GM21515 (cell line): ENCODE results near the gene LPIN1.
"Not testable (repeated sequence)": the region's sequence is repeated elsewhere in the genome, so short reads cannot be mapped to it uniquely, and the experiment has no call there.

ENCODE experiments used
- ATAC-seq: cut with Tn5 transposase; IDR thresholded peaks from one replicate; pipeline ENCODE4 v1.9.1; 2021; ENCODE audit not compliant: unreplicated experiment

LPIN1 gene

DNA sequence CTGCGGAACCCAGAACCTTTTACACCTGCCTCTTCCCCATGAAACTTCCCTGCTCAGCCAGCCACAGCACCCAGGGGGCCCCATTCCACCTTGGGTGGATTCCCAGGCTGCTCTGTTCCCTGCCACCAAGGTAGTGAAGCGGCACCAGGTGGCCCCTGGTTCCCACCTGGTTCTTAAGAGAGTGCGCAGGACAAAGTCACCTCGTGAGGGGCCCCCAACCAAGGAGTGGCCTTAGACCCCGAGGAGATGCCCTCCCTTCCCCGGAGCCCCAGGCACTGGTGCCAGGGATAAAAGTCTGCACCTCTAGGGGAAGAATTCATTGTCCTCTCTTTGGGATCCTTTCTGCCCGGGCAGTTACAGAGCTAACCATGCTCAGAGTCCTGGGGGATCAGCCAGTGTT lies 3.1 kb upstream of the LPIN1 start:
- ATAC-seq = no peak

DNA sequence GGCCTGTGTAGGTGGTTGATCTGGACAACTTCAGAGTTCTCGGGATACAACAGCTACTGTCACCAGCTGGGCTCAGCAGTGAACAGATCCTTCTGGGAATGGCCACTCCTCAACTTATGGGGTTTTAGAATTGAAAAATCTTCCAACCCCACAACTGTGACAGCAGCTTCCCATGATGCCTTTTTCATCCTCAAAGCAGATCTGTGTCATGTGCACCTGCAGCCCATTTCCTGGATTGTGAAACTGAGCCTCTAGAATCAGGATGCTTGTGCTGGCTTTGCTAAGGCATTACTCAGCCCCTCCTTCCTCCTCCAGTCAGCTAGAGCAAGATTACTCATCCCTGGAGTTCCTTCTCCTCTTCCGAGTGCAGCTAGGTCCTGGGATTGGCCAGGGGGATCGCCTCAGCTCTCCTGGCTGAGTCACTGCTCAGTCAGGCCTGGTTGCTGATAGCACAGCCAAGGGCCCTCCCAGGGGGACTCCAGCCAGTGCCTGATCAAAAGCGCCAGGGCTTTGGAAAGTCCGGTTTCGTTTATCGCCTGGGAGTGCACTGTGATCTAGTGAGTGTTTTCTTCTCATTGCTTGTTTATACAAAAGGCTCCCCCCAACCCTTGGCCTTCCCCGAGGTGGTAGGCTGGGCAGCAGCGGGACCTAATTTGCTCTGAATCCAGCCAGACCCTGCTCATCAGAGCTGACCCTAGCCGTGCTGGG lies 2.4 kb upstream of the LPIN1 start:
- ATAC-seq = peak; percentile 50

DNA sequence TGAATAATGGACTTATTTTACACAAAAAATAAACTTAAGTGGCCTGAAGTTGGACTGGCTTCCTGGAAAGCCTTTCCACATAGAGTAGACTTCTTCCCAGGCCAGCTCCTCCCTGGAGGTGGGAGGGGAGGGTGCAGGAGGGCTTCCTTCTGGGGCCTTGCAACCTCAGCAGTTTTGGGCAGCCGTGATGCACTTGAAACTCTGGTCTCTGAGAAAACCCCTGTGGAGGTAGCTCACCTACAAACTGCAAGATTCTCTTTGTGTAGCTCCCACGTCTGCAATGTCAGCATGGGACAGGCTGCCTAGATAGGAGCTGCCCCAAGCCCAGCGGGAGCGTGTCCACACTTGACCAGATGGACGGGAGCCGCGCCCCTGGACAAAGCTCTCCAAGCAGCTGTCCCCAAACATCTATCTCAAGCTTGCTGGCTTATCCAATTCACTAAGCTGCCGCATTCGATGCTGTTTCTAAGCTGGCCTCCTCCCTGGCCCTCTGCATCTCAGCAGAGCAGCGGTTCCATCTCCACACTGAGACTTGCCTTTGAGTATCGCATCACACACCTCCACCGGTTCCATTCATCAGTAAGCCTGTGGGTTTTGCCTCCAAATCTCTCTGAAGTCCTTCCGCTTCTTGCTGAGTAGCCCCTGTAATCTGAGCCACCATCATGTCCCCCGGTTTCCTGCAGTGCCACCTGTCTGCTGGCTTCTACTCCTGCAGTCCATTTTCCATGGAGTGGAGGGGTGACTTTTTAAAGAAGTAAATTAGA lies 1.6 kb upstream of the LPIN1 start:
- ATAC-seq = no peak

DNA sequence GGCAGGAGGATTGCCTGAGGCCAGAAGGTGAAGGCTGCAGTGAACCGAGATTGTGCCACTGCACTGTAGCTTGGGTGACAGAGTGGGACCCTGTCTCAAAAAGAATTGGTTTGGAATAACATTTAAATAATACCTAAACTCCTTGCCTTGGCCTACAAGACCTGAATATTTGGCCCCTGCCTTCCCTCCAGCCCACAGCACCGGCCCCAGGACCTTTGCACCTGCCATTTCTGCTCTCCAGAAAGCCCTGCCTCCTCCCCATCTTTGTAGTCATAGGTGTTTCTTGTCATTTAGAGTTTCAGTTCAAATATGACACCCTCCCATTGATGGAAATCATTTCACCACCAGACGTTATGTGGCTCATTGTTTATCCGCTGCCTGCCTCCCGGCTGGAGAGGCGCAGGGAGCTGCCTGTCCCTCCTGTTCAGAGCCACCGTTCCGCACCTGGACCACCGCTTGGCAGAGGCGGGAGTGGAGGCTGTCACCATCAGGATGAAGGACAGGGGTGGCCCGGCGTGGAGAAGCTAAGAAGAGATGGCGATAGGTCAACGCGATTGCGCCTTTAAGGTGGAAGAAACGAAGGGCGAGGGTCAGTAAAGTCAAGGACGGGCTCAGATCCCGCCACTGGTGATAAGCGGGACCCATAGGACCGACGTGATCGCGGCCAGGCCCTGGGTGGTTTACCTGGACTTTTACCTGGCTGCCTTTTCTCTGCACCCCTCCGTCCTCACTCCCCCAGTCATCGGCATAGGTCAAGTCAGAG lies 638 bp upstream of the LPIN1 start:
- no peak for ATAC-seq

DNA sequence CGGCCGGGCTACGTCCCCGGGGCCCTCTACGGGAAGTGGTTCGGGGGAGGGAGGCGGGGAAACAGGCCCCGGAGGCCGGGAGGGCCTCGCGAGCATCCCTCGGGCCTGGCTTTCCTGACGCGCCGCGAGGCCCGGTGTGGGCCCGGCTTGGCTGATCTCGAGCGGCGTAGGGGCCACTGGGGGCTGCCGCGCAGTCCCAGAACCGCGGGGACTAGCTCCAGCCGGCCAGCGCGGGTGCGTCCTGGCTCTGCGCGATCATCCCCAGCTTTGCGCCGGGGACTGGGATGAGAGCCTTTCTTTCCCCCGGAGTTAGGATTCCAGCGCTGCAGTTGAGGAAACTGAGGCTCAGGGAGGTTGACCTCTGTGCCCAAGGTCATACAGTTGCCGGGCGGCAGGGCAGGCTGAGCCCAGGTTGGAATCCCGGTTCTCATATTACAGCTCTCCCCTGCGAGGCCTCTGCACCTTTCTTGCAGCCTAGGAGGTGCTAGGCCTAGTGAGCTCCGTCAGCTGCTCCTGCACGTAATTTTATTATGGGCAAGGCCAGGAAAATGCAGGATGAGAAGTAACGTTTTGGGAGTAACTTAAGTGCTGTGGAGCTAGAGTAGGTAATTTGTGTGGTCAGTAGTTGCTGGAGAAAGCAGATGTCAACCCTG lies 501 bp downstream of the LPIN1 start:
- no peak for ATAC-seq

DNA sequence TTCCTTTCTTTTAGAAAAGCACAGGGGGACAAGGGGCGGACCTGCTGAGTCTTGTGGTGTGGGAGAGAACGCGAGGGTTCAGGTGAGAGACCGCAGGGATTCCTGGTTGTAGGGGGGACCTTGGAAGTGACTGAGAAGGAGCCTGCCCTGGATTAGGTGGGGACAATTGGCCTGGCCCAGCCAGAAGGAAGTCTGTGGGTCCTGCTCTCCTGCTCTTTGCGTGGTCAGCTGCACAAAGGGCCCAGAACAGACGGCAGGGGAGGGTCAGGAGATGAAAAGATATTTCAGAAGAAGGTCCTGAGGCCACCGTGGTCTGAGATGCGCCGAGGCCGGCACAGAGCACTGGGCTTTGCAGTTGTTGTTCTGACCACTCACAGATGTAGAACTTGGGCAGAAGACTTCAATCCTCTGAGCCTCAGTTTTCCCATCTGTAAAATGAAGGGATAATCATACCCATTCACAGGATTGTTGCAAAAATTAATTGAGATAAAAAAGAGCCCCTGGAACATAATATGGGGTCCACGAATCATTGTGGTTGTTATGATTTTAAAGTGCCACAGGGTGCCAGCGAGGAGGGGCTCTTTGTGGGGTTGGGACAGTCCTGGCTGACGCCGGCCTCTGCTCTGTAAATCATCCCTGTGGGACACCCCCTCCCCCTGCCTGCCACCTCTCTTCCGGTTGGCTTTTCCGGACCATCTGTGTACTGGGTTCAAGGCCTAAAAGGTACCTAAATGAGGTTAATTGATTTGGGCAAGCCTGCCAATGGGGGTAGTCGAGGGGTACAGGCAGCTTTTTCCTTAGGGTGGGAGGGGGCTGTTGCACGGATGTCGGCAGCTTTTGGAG lies 1.8 kb downstream of the LPIN1 start:
- ATAC-seq = no peak

DNA sequence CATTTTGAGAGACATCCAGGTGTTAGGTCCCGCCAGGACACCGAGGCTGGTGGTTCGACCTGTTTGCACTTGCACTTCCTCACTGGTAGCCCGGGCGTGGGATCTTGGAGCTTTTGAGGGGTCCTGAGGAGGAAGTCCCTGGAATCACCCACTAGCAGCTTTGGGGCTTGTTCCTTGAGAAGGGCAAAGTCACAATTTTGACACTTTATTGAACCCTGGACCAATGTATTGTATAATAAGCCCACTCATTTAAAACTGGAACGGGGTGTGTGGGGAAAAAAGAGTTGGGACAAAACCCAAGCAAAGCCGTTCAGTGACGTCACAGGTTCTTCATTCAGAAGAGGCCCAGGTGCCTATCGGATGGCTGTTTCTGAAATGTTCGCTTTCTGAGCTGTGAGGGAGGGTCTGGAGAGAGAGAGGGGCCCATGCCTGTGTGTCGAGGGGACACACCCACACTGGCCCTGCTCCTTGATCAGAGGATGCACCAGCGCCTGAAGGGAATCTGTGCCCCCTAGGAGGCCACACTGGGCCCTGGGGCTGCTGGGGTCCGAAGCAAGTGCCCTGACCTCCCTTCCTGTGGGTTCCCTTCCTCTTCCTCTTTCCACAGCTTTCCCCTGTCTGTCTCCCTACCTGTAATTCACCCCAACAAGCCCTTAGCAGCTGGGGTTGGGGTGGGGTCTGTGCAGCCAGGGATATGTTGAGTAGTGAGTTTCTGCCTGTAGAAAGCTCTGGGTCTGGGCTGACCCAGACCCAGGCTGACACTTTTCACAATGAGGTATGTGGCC lies 2.6 kb downstream of the LPIN1 start:
- ATAC-seq = no peak

DNA sequence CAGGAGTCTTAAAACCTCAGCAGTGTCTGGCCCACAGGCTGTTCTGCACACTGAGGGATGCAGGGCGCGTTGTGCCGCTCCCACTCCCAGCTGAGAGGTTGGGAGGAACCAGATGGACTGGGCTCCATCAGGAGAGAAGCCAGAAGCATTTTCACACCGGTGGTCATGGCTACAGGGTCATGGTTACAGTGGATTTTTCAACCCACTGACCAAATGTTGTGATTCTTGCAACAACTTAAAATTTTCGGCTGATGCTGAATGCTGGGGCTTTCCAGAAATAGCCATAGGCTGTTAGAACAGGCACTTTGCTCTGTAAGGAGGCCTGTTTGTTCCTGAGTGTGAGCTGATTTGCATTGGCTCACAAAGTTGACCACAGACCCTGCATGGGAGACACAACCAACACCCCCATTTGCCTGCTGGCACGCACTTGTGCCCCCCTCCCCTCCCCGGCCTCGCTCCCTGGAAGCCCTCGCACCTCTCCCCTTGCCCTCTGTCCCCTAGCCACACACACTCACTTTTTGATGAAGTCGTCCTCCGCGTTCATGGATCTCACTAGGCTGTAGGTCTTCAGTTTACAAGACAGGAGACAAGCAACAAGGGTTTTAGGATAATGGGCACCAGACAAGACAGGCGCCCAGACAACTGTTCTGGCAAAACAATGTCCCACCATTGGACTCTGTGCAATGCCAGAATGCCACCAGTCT lies 3.4 kb downstream of the LPIN1 start:
- ATAC-seq = peak; percentile 14

DNA sequence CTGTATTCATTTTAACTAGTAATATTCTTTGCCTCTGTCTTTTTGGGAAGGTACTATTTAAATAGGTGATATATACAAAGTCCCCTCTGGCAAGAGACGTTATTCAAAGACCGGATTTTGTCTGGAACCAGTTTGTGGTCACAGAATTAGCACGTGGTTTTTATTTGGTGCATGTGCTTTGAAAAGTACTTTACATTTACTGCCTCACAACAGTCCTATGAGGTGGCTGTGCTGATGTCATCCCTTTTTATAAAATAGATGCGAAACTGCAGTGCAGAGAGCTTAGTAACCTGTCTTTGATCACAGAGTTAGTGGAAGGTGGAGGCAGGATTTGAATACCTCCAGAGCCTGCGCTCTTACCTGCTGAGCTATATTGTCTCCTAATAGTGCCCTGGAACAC lies 4.0 kb downstream of the LPIN1 start:
- peak; percentile 34 for ATAC-seq

DNA sequence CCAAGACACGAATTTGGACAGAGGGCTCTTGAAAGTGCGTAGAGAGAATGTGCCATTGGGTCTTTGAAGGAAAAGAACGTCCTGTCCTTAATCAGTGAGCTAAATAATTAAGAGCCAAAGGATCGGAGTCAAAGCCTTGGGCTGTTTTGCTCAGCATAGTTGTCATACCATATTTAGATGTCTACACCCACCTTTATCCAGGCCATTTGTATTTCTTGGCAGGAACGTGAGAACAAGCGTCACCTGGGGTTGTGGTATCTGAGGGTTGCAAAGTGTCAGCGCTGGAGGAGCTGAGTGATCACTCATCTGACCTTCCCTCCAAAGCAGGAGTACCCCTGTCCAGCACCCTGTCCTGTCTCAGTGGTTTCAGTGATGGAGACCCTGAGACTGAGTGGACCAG lies 4.5 kb downstream of the LPIN1 start:
- no peak for ATAC-seq

DNA sequence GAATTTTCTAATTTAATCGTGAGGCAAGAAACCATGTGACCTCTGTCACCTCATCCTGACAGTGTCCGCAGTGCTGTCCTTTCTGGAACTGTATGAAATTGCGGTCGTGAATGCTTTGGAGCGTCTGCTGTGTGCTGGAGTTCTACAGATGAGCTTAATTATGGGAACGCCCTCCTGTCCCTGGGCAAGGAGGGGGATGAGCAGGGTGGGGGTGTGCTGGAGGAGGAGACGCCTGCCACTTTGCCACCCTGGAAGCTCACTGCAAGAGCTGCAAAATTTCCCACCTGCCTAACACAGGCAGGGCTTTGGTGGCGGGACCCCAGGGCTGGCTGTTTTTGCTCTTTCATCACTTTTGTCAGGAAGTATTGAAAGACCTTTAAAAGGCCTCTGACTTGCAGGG lies 6.5 kb downstream of the LPIN1 start:
- ATAC-seq = no peak

DNA sequence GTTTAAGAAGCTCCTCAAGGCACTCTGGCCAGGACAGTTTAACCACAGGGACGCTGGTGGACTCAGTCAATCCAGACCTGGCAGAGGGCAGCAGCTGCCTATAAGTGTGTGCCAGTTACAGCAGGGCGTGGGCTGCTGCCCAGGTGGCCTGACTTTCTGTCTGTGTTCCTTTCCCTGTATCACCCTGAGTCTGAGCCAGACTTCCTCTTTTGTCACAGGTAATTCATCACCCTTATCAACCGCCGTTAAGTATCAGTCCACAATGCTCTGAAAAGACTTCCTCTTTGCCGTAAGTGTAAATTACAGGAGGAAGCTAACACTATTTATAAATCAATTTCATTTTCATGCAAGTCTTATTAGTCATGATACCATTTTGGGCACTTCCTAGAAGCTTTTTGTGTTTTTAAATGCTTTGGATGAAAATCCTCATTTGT lies 7.0 kb downstream of the LPIN1 start:
- ATAC-seq = peak; percentile 79

DNA sequence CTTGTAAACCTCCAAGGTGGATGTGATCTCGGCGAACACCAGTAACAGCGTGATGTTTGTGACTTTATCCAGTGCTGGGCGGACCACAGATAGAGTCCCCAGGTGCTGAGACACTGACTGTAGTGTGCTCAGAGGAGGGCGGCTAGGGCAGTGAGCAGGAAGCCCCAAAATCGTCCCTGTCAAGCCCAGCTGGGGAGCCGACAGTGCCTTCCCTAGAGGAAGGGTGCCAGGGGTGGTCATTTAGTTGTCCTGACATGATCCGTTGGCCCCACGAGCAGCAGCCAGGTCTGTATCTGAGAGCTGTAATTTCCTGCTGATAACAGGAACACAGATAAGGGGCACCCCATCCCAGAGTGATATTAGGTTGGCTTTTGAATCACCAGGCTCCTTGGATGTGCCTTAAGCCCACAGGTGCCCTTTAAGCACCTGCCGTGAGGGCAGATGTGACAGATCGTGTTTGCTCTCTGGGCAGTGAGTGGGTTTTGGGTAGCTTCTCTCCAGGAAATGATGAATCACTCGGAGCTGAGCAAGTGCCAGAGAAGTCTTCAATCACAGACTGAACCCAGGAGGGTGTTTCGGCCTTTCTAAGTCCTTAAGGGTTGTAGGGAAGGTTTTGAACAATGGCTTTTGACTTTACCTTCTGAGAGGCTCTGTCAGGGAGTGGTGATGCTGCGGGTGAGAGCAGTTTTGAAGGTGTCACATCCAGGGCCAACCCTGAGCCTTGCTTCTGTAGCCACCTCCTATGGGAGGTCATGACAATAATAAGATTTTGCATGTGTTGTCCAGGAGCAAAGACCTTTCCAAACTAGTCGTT lies 7.7 kb downstream of the LPIN1 start:
- peak; percentile 42 for ATAC-seq

DNA sequence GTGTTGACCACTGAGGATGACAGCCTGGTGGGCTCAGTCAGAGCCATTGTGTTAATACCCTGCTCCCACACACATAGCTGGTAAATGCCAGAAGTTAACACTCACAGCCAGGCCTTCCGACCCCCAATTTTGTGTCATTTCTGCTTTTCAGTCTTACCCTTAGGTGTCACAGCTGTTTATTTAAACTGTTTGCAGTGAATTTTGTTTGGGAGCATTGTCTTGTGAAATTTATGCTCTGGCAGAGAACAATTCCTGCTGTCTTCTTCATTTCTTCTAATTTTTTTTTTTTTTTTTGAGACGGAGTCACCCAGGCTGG lies 8.2 kb downstream of the LPIN1 start:
- ATAC-seq = no peak

DNA sequence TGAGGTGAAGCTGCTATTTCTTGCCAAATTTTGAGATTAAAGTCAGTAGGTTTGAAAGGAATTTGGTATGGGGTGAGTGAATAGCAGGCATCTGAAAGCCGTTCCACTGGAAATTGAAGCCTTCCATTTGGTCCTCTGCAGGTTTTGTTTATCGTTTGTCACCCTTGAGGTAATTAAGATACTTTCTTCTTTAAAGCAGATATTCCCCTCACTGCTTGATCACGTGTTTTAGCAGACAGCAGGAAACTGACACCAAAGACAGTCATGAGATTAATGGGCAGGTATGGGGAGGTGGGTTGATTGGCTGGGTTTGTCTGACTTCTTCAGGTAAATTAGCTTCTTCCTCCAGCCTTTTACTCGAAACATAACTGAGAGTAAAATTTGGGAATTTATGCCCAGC lies 10.7 kb downstream of the LPIN1 start:
- no peak for ATAC-seq

DNA sequence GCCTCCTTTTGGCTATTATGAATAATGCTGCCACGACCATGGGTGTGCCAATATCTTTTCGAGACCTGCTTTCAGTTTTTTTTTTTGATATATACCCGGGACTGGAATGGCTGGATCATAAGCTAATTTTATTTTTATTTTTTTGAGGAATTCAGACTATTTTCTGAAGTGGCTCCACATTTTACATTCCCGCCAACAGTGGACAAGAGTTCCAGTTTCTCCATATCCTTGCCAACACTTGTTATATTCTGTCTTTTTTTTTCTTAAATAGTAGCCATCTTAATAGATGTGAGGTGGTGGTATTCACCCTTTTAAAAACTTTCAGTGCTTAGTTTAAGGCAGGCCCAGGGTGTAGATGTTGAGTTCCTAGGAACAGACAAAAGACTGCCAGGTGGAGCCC lies 11.8 kb downstream of the LPIN1 start:
- ATAC-seq = no peak

DNA sequence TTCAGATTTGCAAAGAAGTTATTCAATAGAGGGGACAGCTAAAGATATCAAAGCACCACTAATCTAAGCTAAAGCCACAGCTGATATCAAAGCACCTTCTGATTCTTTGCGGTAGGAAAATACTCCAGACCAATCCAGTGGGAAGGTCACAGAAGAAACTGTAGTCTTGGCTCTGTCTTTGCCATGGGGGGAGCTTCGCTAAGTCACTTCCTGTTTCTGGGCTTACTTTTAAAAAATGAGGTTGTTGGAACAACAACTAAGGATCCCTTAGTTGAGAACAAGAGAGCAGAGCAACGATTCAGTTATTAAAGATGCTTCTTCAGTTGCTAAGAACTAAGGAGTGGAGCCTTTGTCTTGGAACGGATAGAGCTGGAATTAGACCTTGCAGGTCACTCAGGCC lies 12.2 kb downstream of the LPIN1 start:
- no peak for ATAC-seq

DNA sequence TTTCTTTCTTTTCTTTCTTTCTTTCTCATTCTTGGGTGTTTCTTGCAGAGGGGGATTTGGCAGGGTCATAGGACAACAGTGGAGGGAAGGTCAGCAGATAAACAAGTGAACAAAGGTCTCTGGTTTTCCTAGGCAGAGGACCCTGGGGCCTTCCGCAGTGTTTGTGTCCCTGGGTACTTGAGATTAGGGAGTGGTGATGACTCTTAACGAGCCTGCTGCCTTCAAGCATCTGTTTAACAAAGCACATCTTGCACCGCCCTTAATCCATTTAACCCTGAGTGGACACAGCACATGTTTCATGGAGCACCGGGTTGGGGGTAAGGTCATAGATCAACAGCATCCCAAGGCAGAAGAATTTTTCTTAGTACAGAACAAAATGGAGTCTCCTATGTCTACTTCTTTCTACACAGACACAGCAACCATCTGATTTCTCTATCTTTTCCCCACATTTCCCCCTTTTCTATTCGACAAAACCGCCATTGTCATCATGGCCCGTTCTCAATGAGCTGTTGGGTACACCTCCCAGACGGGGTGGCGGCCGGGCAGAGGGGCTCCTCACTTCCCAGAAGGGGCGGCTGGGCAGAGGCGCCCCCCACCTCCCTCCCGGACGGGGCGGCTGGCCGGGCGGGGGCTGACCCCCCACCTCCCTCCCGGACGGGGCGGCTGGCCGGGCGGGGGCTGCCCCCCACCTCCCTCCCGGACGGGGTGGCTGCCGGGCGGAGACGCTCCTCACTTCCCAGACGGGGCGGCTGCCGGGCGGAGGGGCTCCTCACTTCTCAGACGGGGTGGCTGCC lies 12.9 kb downstream of the LPIN1 start:
- ATAC-seq = not testable (repeated sequence)
